Epithelial cell of proximal tubule (primary cell): ENCODE data around the gene CALD1. TPM values are rescaled to one million over a fixed set of nuclear protein-coding genes. Genes with fewer than 3 reads are reported as not detected.
A peak's percentile ranks its signal among the peaks of the same experiment; 100 is the strongest.

Experiments used
- DNase-seq: peaks from one replicate; pipeline ENCODE4 v3.0.0-alpha.2; 2011; ENCODE audit warnings: low read depth
- H3K4me3 ChIP-seq: 2 replicates; pipeline ENCODE4 v1.5.1; 2011; ENCODE audit warnings: low read depth, mild to moderate bottlenecking, low read length
- CTCF ChIP-seq: conservative IDR thresholded peaks from 2 replicates; pipeline ENCODE4 v1.5.1; 2012; ENCODE audit warnings: low read depth, mild to moderate bottlenecking, low read length
- total RNA-seq: library from RNA; depleted of rRNA; stranded (reverse); fragments of >200 nt; gene quantifications from 2 replicates; pipeline ENCODE4 v1.2.3, GENCODE V29; 2015

Gene CALD1
- total RNA-seq, 1 donor from 2014 or later = 140 TPM

GRCh38 chr7:134888141-134888740, 108.8 kb downstream of the CALD1 start:
- DNase-seq = no peak
- TF ChIP-seq CTCF = no peak
- no peak overlapping the region for H3K4me3 ChIP-seq

GRCh38 chr7:134890246-134891240, 111.1 kb downstream of the CALD1 start:
- TF ChIP-seq CTCF = no peak
- peak overlapping the region; percentile 54 for H3K4me3 ChIP-seq
- no peak for DNase-seq

GRCh38 chr7:134891262-134891695, 111.8 kb downstream of the CALD1 start:
- no peak for TF ChIP-seq CTCF
- H3K4me3 ChIP-seq = peak overlapping the region; percentile 54
- peak; percentile 85 for DNase-seq

GRCh38 chr7:134891696-134892678, 112.6 kb downstream of the CALD1 start:
- DNase-seq = no peak
- no peak for TF ChIP-seq CTCF
- H3K4me3 ChIP-seq = peak overlapping the region; percentile 54

- no peak for TF ChIP-seq CTCF
- DNase-seq = no peak
- H3K4me3 ChIP-seq = peak overlapping the region; percentile 54
Observed at GRCh38 chr7:134892963-134893362, 113.5 kb downstream of the CALD1 start.

- no peak overlapping the region for H3K4me3 ChIP-seq
- no peak for TF ChIP-seq CTCF
- no peak for DNase-seq
Observed at GRCh38 chr7:134893920-134894319, 114.5 kb downstream of the CALD1 start.
